ENCODE data around the gene STXBP1. TPM values are rescaled to one million over a fixed set of nuclear protein-coding genes. Genes with fewer than 3 reads are reported as not detected.
A peak's percentile ranks its signal among the peaks of the same experiment; 100 is the strongest.

The STXBP1 gene
- total and polyA plus RNA-seq, 9 of the 15 experiments (the other 6 are each of a cell fraction or from before 2014, with no cell fraction given) = 4.6 to 35.1 (median 9.7) TPM

DNA sequence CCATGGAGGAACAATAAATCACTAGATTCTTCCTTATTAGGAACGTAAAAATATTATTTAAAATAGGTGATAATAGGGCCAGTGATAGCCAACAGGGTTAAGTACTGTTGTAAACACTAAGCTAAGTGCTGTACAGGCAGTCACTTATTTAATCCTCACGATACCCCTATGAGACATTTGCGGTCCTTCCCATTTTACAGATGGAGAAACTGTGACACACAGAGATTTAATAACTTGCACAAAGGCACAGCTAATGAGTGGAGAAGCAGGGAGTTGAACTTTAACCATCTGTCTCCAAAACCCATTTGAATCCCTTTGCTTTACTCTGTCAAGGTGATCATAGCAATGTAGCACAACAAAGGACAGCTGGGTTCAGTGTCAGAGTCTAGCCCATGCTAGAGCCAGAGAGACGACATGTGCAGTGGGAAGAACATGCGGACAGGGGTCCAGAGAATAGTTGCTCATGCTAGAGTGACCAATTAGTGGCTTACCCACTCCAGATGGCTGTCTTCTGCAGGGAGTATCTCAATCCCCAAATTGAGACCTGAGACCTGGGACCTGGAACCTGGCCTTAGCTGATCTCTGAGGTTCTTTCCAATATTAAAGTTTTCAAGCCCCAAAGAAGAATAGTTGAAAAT is 28.9 kb downstream of the STXBP1 start:
- H3K9me3 ChIP-seq (replicated peaks; ENCODE audit: control insufficient read depth, insufficient read depth, low read depth, low read length) = no peaks in the 10 kb centered on the region
- ChIA-PET CTCF (ENCODE audit: low intra/inter-chr PET ratio) (no interaction called here), POLR2A (no interaction called here)
- H3K4me2 ChIP-seq (ENCODE audit: insufficient read depth, low read length) = no peak overlapping the region
- no peak overlapping the region for H2AFZ ChIP-seq (ENCODE audit: low read depth, low read length)
- peaks cover 3 to 6% of the 10 kb centered on the region in 2 experiments; a peak in 2 of 5 replicates for H3K4me1 ChIP-seq (replicated peaks in 1 of 2; ENCODE audit: control insufficient read depth in 2 of 2, insufficient read depth in 2 of 2, low read length in 2 of 2)
- no peak for ATAC-seq
- H3K9me1 ChIP-seq (ENCODE audit: control insufficient read depth, insufficient read depth, low read length) = no peaks in the 10 kb centered on the region
- FAIRE-seq = no peak
- intact Hi-C loops (cut with micrococcal nuclease) = no loop called here
- BruUV-seq (replicated peaks) = no TSS peak
- H3K79me2 ChIP-seq (ENCODE audit: control insufficient read depth, insufficient read depth, low read length) = no peaks in the 10 kb centered on the region; the same call in 2 of the 3 replicates
- no peak overlapping the region for H3K4me3 ChIP-seq
- DNase-seq (ENCODE audit: extremely low read depth in 1 of 4, low spot score in 3 of 4) = no peak
- no peaks in the 10 kb centered on the region for H4K20me1 ChIP-seq (replicated peaks; ENCODE audit: control insufficient read depth, insufficient read depth, low read length)
- in situ Hi-C loops (cut with MboI) = no loop called here
- H3K27me3 ChIP-seq (ENCODE audit: control insufficient read depth in 2 of 2, insufficient read depth in 2 of 2, low read length in 2 of 2) = no peaks in the 10 kb centered on the region
- WGBS (ENCODE audit: insufficient coverage, low coverage, missing lambda C conversion rate) = 77% methylated on average over 5 of the region's 5 CpGs
- H3K9ac ChIP-seq (ENCODE audit: insufficient read depth in 1 of 2, low read depth in 2 of 2, low read length in 2 of 2) = 0 out of 4 replicates have a peak overlapping the region, but pooled peaks of 1 of the 2 experiments have one; percentile 19
- H3K36me3 ChIP-seq (ENCODE audit: control insufficient read depth, insufficient read depth, low read length) = no peaks in the 10 kb centered on the region
- no peak overlapping the region for H3K27ac ChIP-seq (ENCODE audit: extremely low read depth, low read depth, low read length)
- TF ChIP-seq RBM25 (IDR thresholded peaks at IDR 0.05; ENCODE audit: low read depth, low read length, severe bottlenecking) = peak; percentile 79
- TF ChIP-seq ATF7 (IDR thresholded peaks at IDR 0.05) = no peak
- TF ChIP-seq KDM1A (IDR thresholded peaks at IDR 0.05) = 0 out of 4 replicates have a peak, but pooled peaks of 1 of the 2 experiments have one; percentile 14
- TF ChIP-seq EZH2 (IDR thresholded peaks at IDR 0.05; ENCODE audit: borderline replicate concordance, low read depth, low read length) = no peak
- TF ChIP-seq CEBPG (CRISPR knock-in tag; IDR thresholded peaks at IDR 0.05) = no peak
- no peak for TF ChIP-seq CEBPG (tag; conservative IDR thresholded peaks at IDR 0.05 in 1 of 2, IDR thresholded peaks at IDR 0.05 in 1 of 2)
- TF ChIP-seq ZNF318 (IDR thresholded peaks at IDR 0.05; ENCODE audit: borderline replicate concordance in 1 of 2, low read depth in 1 of 2) = no peak
- no peak for TF ChIP-seq NFE2L1 (tag; IDR thresholded peaks at IDR 0.05; ENCODE audit: borderline replicate concordance, low read depth)
- no peak for TF ChIP-seq BCL6 (CRISPR knock-in tag; IDR thresholded peaks at IDR 0.05)
- TF ChIP-seq ZNF12 (CRISPR knock-in tag; IDR thresholded peaks at IDR 0.05) = no peak

Data from K562 (cell line).